Peyer's patch (tissue), 4 donors: Measurements from ENCODE around the gene CYP11A1.

Source experiments
- CTCF ChIP-seq, 6 experiments: fragments of 450-650 bp in 4 of 6; fragments of 200-600 bp in 2 of 6; sonication (generic) in 1 of 6; IDR thresholded peaks; one replicate each; pipeline ENCODE4 v1.5.1; 2017 to 2019; ENCODE audit warnings: antibody characterized with exemption in 6 of 6, mild to moderate bottlenecking in 3 of 6, moderate library complexity in 1 of 6
- POLR2A ChIP-seq, 2 donors: fragments of 450-650 bp; IDR thresholded peaks; one replicate each; pipeline ENCODE4 v1.5.1; 2017; ENCODE audit warnings: antibody characterized with exemption in 2 of 2, mild to moderate bottlenecking in 2 of 2, moderate library complexity in 2 of 2

GRCh38 chr15:74335396-74335795, 32.0 kb downstream of the CYP11A1 start:
- TF ChIP-seq POLR2A (IDR thresholded peaks at IDR 0.05) = no peak
- no peak for TF ChIP-seq CTCF (IDR thresholded peaks at IDR 0.05)
